Activated CD8-positive, alpha-beta memory T cell treated with anti-CD3 and anti-CD28 coated beads, Interleukin-2, amount 50 U/mL, for 48 hours (primary cell): ENCODE results near the gene CCL15.

ENCODE experiments used
- DNase-seq: peaks from one replicate; pipeline ENCODE4 v3.0.0-alpha.2; 2020

The CCL15 gene

GRCh38 chr17:35988164-35988563, 13.2 kb downstream of the CCL15 start:
- DNase-seq = no peak

GRCh38 chr17:35986643-35987042, 14.7 kb downstream of the CCL15 start, which contains the start of gene CCL14:
Gene CCL14 (minus strand): TSS chr17:35986729. CDS start chr17:35986649, 80 bp downstream.
- DNase-seq = no peak

GRCh38 chr17:35984140-35984539, 17.2 kb downstream of the CCL15 start:
- DNase-seq = no peak

- DNase-seq = no peak
These were observed 18.8 kb downstream of the CCL15 start for GRCh38 chr17:35982409-35983191.

- no peak for DNase-seq
These were observed 19.4 kb downstream of the CCL15 start for GRCh38 chr17:35981908-35982330.

GRCh38 chr17:35981246-35981645, 20.1 kb downstream of the CCL15 start, which contains the start of gene CCL16:
Gene CCL16 (minus strand): TSS chr17:35981497. CDS start chr17:35981420, 77 bp downstream.
- no peak for DNase-seq

- no peak for DNase-seq
These were observed 23.0 kb downstream of the CCL15 start for GRCh38 chr17:35978346-35978745.

GRCh38 chr17:35977509-35977908, 23.8 kb downstream of the CCL15 start:
- DNase-seq = no peak

- no peak for DNase-seq
These were observed 27.8 kb downstream of the CCL15 start for GRCh38 chr17:35973333-35974260.

- DNase-seq = no peak
These were observed 28.4 kb downstream of the CCL15 start for GRCh38 chr17:35972945-35973332.

- no peak for DNase-seq
These were observed 28.8 kb downstream of the CCL15 start for GRCh38 chr17:35972535-35972934.

- DNase-seq = no peak
These were observed 29.3 kb downstream of the CCL15 start for GRCh38 chr17:35972066-35972465.

- DNase-seq = peak; percentile 88
These were observed 31.6 kb downstream of the CCL15 start for GRCh38 chr17:35969558-35970380.

GRCh38 chr17:35968520-35969054, 32.8 kb downstream of the CCL15 start:
- no peak for DNase-seq

GRCh38 chr17:35965272-35965671, 36.1 kb downstream of the CCL15 start:
- DNase-seq = no peak

GRCh38 chr17:35963663-35964062, 37.7 kb downstream of the CCL15 start:
- no peak for DNase-seq

GRCh38 chr17:35953720-35954119, 47.6 kb downstream of the CCL15 start:
- no peak for DNase-seq

- DNase-seq = no peak
These were observed 52.0 kb downstream of the CCL15 start for GRCh38 chr17:35949401-35949800.

- no peak for DNase-seq
These were observed 53.3 kb downstream of the CCL15 start for GRCh38 chr17:35948092-35948491.
